ENCODE measurements around the gene SLC35B1. TPM values are rescaled to one million over a fixed set of nuclear protein-coding genes. Genes with fewer than 3 reads are reported as not detected.

SLC35B1 gene
- total and polyA plus RNA-seq, 2 donors (not counting 1 experiment from before 2014, with no cell fraction given), result 32.3 to 47.2 TPM

DNA sequence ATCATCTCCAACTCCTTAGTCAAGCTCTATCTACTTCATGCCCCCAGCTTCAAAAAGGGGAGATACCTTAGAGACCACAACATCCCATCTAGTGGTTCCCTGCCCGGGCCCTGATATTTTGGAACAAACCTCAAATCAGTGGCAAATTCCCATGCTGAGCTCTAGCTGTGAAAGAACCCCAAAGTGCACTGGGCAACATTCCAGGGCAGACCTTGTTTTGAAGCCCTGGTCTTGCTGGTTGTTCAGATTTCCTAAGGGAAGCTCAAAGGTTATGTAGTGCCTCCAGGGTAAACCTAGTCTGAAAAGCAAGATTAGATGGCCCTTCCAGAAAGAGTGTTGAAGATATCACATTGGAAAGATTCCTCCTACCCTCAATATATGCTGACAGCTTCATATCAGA is 39.9 kb upstream of the SLC35B1 start:
- Mint-ChIP-seq H3K27me3 (no peaks in the 10 kb centered on the region), H3K4me3 (peak overlapping the region; percentile 93), H3K27ac (peak overlapping the region; percentile 98), H3K9me3 (ENCODE audit: insufficient read depth) (no peaks in the 10 kb centered on the region), H3K4me1 (peaks cover 80% of the 10 kb centered on the region)
- Histone ChIP-seq H3K4me2 (replicated peaks; ENCODE audit: low read depth, low read length, poor library complexity, severe bottlenecking) (peak overlapping the region; percentile 77), H3K4me3 (ENCODE audit: control extremely low read depth in 1 of 5, extremely low read depth in 1 of 5, insufficient read depth in 1 of 5, low read depth in 2 of 5, low read length in 4 of 5) (peak overlapping the region in 3 of 5 experiments; percentile 56 to 74 (median 65)), H4K20me1 (ENCODE audit: control insufficient read depth, insufficient read depth, low read length, poor library complexity, severe bottlenecking) (no peaks in the 10 kb centered on the region), H3K27me3 (replicated peaks in 1 of 4; ENCODE audit: control extremely low read depth in 1 of 4, control insufficient read depth in 3 of 4, insufficient read depth in 4 of 4, low read length in 3 of 4) (no peaks in the 10 kb centered on the region), H3K36me3 (replicated peaks in 1 of 2; ENCODE audit: control extremely low read depth in 1 of 2, control insufficient read depth in 1 of 2, extremely low read depth in 1 of 2, insufficient read depth in 2 of 2, low read length in 1 of 2) (peaks cover 0 to 17% of the 10 kb centered on the region in 2 experiments), H3K9ac (ENCODE audit: low read length) (peak overlapping the region; percentile 67), H3K27ac (ENCODE audit: low read length in 2 of 2) (peak overlapping the region; percentile 89 to 95), H3K79me2 (ENCODE audit: control insufficient read depth, insufficient read depth, low read length) (peaks cover 88% of the 10 kb centered on the region), H3K9me3 (ENCODE audit: control extremely low read depth in 1 of 3, control insufficient read depth in 2 of 3, insufficient read depth in 1 of 3, low read length in 2 of 3) (no peaks in the 10 kb centered on the region), H3K4me1 (ENCODE audit: control insufficient read depth in 2 of 2, insufficient read depth in 2 of 2, low read length in 2 of 2) (peaks cover 77 to 84% of the 10 kb centered on the region in 2 donors), H2AFZ (ENCODE audit: insufficient read depth, low read depth, low read length, poor library complexity, severe bottlenecking) (peak overlapping the region; percentile 19)
- ChIA-PET CTCF (interaction anchor here (0.6 to 5.3 kb wide), 7 partner anchors 9 to 52 kb away, joined by 3 to 55 read pairs (median 5); partner anchors contain the start of genes FAM117A and SLC35B1), POLR2A (interaction anchor here (1.0 to 5.9 kb wide), 5 partner anchors 9 to 308 kb away, joined by 3 to 75 read pairs (median 10); partner anchors contain the start of genes FAM117A, ITGA3 and KAT7)
- TF ChIP-seq, protein P1, sequence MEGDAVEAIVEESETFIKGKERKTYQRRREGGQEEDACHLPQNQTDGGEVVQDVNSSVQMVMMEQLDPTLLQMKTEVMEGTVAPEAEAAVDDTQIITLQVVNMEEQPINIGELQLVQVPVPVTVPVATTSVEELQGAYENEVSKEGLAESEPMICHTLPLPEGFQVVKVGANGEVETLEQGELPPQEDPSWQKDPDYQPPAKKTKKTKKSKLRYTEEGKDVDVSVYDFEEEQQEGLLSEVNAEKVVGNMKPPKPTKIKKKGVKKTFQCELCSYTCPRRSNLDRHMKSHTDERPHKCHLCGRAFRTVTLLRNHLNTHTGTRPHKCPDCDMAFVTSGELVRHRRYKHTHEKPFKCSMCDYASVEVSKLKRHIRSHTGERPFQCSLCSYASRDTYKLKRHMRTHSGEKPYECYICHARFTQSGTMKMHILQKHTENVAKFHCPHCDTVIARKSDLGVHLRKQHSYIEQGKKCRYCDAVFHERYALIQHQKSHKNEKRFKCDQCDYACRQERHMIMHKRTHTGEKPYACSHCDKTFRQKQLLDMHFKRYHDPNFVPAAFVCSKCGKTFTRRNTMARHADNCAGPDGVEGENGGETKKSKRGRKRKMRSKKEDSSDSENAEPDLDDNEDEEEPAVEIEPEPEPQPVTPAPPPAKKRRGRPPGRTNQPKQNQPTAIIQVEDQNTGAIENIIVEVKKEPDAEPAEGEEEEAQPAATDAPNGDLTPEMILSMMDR (IDR thresholded peaks at IDR 0.05), result no peak
- no peak for TF ChIP-seq EZH2 (IDR thresholded peaks at IDR 0.05; ENCODE audit: borderline replicate concordance, insufficient read depth, low read depth, low read length, poor library complexity, severe bottlenecking)
- intact Hi-C loops (cut with micrococcal nuclease), result loop anchor here (1.0 to 2.0 kb wide), 3 partner anchors 8 to 41 kb away; partner anchors contain the start of gene KAT7
- ATAC-seq (ENCODE audit: low read depth), result no peak
- WGBS (ENCODE audit: insufficient coverage), result 0% methylated on average over 1 of the region's 1 CpG
- no peak for DNase-seq

Data from B cell (primary cell).